ENCODE measurements around the gene MEMO1.

The MEMO1 gene

DNA sequence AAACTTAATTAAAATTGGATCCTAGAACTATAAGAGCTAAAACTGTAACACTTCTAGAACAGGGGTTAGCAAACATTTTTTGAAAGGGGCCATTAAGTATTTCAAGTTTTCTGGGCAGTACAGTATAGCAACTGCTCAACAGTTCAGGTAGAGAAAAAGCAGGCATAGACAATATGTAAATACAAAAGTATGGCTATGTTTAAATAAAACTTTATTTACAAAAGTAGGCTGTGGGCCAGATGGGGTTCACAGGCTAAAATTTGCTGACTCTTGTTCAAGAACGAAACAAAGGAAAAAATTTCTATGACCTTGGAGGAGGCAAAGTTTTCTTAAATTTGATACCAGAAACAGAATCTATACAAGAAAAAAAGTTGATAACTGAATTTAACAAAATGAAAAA lies 114.5 kb downstream of the MEMO1 start:
- Histone ChIP-seq H3K9me3 (ENCODE audit: insufficient read depth, low read depth, low read length) (no peaks in the 10 kb centered on the region), H3K4me3 (ENCODE audit: low read depth, low read length) (no peak overlapping the region), H3K4ac (ENCODE audit: low read depth, low read length) (no peak overlapping the region), H2AK5ac (ENCODE audit: low read length) (no peak overlapping the region), H4K8ac (ENCODE audit: low read depth, low read length) (no peak overlapping the region), H3K79me1 (ENCODE audit: low read length) (no peaks in the 10 kb centered on the region), H3K9ac (ENCODE audit: low read length) (no peak overlapping the region), H4K91ac (ENCODE audit: low read depth, low read length) (no peak overlapping the region), H3K14ac (ENCODE audit: low read length) (no peak overlapping the region), H2BK5ac (ENCODE audit: low read depth, low read length, poor library complexity) (no peak overlapping the region), H3K18ac (ENCODE audit: low read length) (no peak overlapping the region), H2AFZ (ENCODE audit: insufficient read depth, low read length, poor library complexity) (no peak overlapping the region), H3K79me2 (ENCODE audit: control insufficient read depth, insufficient read depth, low read length, poor library complexity) (no peaks in the 10 kb centered on the region), H3K27ac (ENCODE audit: low read depth, low read length) (no peak overlapping the region), H3K4me2 (ENCODE audit: low read length) (no peak overlapping the region), H3K23ac (ENCODE audit: low read length) (no peak overlapping the region), H3K4me1 (ENCODE audit: control insufficient read depth in 1 of 2, insufficient read depth in 2 of 2, low read length in 2 of 2) (no peaks in the 10 kb centered on the region), H3K36me3 (ENCODE audit: control insufficient read depth in 1 of 2, insufficient read depth in 2 of 2, low read length in 2 of 2) (peaks cover 0 to 2% of the 10 kb centered on the region in 2 experiments), H3K27me3 (ENCODE audit: insufficient read depth, low read length) (no peaks in the 10 kb centered on the region), H2BK120ac (ENCODE audit: insufficient read depth, low read length, poor library complexity) (no peak overlapping the region), H4K12ac (ENCODE audit: low read depth, low read length) (no peak overlapping the region), H2BK12ac (ENCODE audit: low read length) (no peak overlapping the region)
- WGBS (ENCODE audit: extremely low coverage, insufficient coverage, insufficient read length) = no CpG with 5 or more reads among the region's 1 CpG
- DNase-seq = no peak

DNA sequence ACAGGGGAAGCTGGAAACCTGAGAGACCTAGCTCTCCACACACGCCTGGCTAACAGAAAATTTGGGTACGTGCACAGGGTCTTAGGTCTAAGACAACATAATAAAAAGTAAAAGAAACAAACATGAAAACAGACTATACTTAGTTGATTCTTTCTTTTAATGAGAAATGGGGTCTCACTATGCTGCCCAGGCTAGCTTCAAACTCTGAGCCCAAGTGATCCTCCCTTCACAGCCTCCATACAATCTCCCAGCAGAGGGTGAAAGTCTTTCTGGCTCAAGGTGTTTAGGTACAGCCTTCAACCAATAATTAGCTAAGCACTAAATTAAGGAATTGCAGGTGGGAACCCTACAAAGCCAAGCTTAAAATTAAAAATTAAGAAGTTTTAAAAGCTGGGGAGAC lies 116.2 kb downstream of the MEMO1 start:
- H3K4me3 ChIP-seq (ENCODE audit: low read depth, low read length) = no peak overlapping the region
- no CpG with 5 or more reads among the region's 2 CpGs for WGBS (ENCODE audit: extremely low coverage, insufficient coverage, insufficient read length)
- peaks cover 0 to 3% of the 10 kb centered on the region in 2 experiments for H3K36me3 ChIP-seq (ENCODE audit: control insufficient read depth in 1 of 2, insufficient read depth in 2 of 2, low read length in 2 of 2)
- H3K18ac ChIP-seq (ENCODE audit: low read length) = no peak overlapping the region
- no peak overlapping the region for H2AFZ ChIP-seq (ENCODE audit: insufficient read depth, low read length, poor library complexity)
- no peak overlapping the region for H2BK120ac ChIP-seq (ENCODE audit: insufficient read depth, low read length, poor library complexity)
- H3K27me3 ChIP-seq (ENCODE audit: insufficient read depth, low read length) = no peaks in the 10 kb centered on the region
- no peak overlapping the region for H3K23ac ChIP-seq (ENCODE audit: low read length)
- no peaks in the 10 kb centered on the region for H3K9me3 ChIP-seq (ENCODE audit: insufficient read depth, low read depth, low read length)
- H3K4ac ChIP-seq (ENCODE audit: low read depth, low read length) = no peak overlapping the region
- no peak overlapping the region for H3K9ac ChIP-seq (ENCODE audit: low read length)
- no peaks in the 10 kb centered on the region for H3K79me1 ChIP-seq (ENCODE audit: low read length)
- H2AK5ac ChIP-seq (ENCODE audit: low read length) = no peak overlapping the region
- H3K4me2 ChIP-seq (ENCODE audit: low read length) = no peak overlapping the region
- no peak overlapping the region for H3K27ac ChIP-seq (ENCODE audit: low read depth, low read length)
- no peak overlapping the region for H4K12ac ChIP-seq (ENCODE audit: low read depth, low read length)
- no peak overlapping the region for H4K8ac ChIP-seq (ENCODE audit: low read depth, low read length)
- DNase-seq = no peak
- H4K91ac ChIP-seq (ENCODE audit: low read depth, low read length) = no peak overlapping the region
- no peak overlapping the region for H2BK12ac ChIP-seq (ENCODE audit: low read length)
- no peak overlapping the region for H2BK5ac ChIP-seq (ENCODE audit: low read depth, low read length, poor library complexity)
- H3K79me2 ChIP-seq (ENCODE audit: control insufficient read depth, insufficient read depth, low read length, poor library complexity) = no peaks in the 10 kb centered on the region
- H3K4me1 ChIP-seq (ENCODE audit: control insufficient read depth in 1 of 2, insufficient read depth in 2 of 2, low read length in 2 of 2) = no peaks in the 10 kb centered on the region
- no peak overlapping the region for H3K14ac ChIP-seq (ENCODE audit: low read length)

DNA sequence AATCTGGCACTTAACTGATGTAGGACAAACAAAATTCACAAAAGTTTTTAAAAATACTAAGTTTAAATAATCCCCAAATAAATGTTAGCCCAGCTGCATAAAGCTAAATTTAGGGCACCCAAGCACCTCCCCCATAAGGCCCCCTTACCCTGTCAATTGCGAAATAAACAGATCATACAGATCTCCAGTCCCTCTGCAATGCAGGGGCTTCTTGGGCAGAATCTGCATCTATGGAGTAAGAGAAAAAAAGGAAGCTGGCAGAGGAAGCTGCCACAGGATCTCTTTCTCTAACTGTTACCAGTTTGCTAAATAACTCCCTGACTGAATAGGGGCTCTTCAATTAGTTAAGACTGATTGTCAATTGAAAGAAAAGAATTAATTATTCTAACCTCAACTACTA lies 117.7 kb downstream of the MEMO1 start:
- H3K9me3 ChIP-seq (ENCODE audit: insufficient read depth, low read depth, low read length) = no peaks in the 10 kb centered on the region
- H3K36me3 ChIP-seq (ENCODE audit: control insufficient read depth in 1 of 2, insufficient read depth in 2 of 2, low read length in 2 of 2) = peaks cover 0 to 2% of the 10 kb centered on the region in 2 experiments
- H4K12ac ChIP-seq (ENCODE audit: low read depth, low read length) = no peak overlapping the region
- H2BK12ac ChIP-seq (ENCODE audit: low read length) = no peak overlapping the region
- H2BK5ac ChIP-seq (ENCODE audit: low read depth, low read length, poor library complexity) = no peak overlapping the region
- no peak overlapping the region for H3K4ac ChIP-seq (ENCODE audit: low read depth, low read length)
- H3K79me2 ChIP-seq (ENCODE audit: control insufficient read depth, insufficient read depth, low read length, poor library complexity) = no peaks in the 10 kb centered on the region
- H3K4me3 ChIP-seq (ENCODE audit: low read depth, low read length) = no peak overlapping the region
- H3K27me3 ChIP-seq (ENCODE audit: insufficient read depth, low read length) = no peaks in the 10 kb centered on the region
- no peaks in the 10 kb centered on the region for H3K4me1 ChIP-seq (ENCODE audit: control insufficient read depth in 1 of 2, insufficient read depth in 2 of 2, low read length in 2 of 2)
- H3K14ac ChIP-seq (ENCODE audit: low read length) = no peak overlapping the region
- no peak overlapping the region for H3K4me2 ChIP-seq (ENCODE audit: low read length)
- H2AK5ac ChIP-seq (ENCODE audit: low read length) = no peak overlapping the region
- H4K8ac ChIP-seq (ENCODE audit: low read depth, low read length) = no peak overlapping the region
- H2AFZ ChIP-seq (ENCODE audit: insufficient read depth, low read length, poor library complexity) = no peak overlapping the region
- H3K18ac ChIP-seq (ENCODE audit: low read length) = no peak overlapping the region
- no peak overlapping the region for H2BK120ac ChIP-seq (ENCODE audit: insufficient read depth, low read length, poor library complexity)
- DNase-seq = no peak
- no CpG with 5 or more reads among the region's 1 CpG for WGBS (ENCODE audit: extremely low coverage, insufficient coverage, insufficient read length)
- H3K27ac ChIP-seq (ENCODE audit: low read depth, low read length) = no peak overlapping the region
- H3K79me1 ChIP-seq (ENCODE audit: low read length) = no peaks in the 10 kb centered on the region
- no peak overlapping the region for H3K9ac ChIP-seq (ENCODE audit: low read length)
- no peak overlapping the region for H4K91ac ChIP-seq (ENCODE audit: low read depth, low read length)
- H3K23ac ChIP-seq (ENCODE audit: low read length) = no peak overlapping the region

GRCh38 chr2:31889044-31889443 lies 121.8 kb downstream of the MEMO1 start:
- Histone ChIP-seq H3K36me3 (ENCODE audit: control insufficient read depth in 1 of 2, insufficient read depth in 2 of 2, low read length in 2 of 2) (peaks cover 1 to 2% of the 10 kb centered on the region in 2 experiments), H3K18ac (ENCODE audit: low read length) (no peak overlapping the region), H3K4me1 (ENCODE audit: control insufficient read depth in 1 of 2, insufficient read depth in 2 of 2, low read length in 2 of 2) (no peaks in the 10 kb centered on the region), H2AK5ac (ENCODE audit: low read length) (no peak overlapping the region), H3K4me3 (ENCODE audit: low read depth, low read length) (no peak overlapping the region), H3K27me3 (ENCODE audit: insufficient read depth, low read length) (no peaks in the 10 kb centered on the region), H3K79me1 (ENCODE audit: low read length) (no peaks in the 10 kb centered on the region), H3K4me2 (ENCODE audit: low read length) (no peak overlapping the region), H2AFZ (ENCODE audit: insufficient read depth, low read length, poor library complexity) (no peak overlapping the region), H4K91ac (ENCODE audit: low read depth, low read length) (no peak overlapping the region), H2BK12ac (ENCODE audit: low read length) (no peak overlapping the region), H3K9me3 (ENCODE audit: insufficient read depth, low read depth, low read length) (no peaks in the 10 kb centered on the region), H3K9ac (ENCODE audit: low read length) (no peak overlapping the region), H4K8ac (ENCODE audit: low read depth, low read length) (no peak overlapping the region), H4K12ac (ENCODE audit: low read depth, low read length) (no peak overlapping the region), H3K23ac (ENCODE audit: low read length) (no peak overlapping the region), H3K79me2 (ENCODE audit: control insufficient read depth, insufficient read depth, low read length, poor library complexity) (no peaks in the 10 kb centered on the region), H2BK120ac (ENCODE audit: insufficient read depth, low read length, poor library complexity) (no peak overlapping the region), H3K4ac (ENCODE audit: low read depth, low read length) (no peak overlapping the region), H3K14ac (ENCODE audit: low read length) (no peak overlapping the region), H2BK5ac (ENCODE audit: low read depth, low read length, poor library complexity) (no peak overlapping the region), H3K27ac (ENCODE audit: low read depth, low read length) (no peak overlapping the region)
- DNase-seq = no peak

Measured in trophoblast cell (in vitro differentiated cells and primary cell).